Activated T-cell treated with anti-CD3 and anti-CD28 coated beads for 4 hours (primary cell): Measurements from ENCODE around the gene NACC2.
"Not testable (repeated sequence)": the region's sequence is repeated elsewhere in the genome, so short reads cannot be mapped to it uniquely, and the experiment has no call there.

Experiments
- DNase-seq: peaks from one replicate; pipeline ENCODE4 v3.0.0-alpha.2; 2020

Gene NACC2

GRCh38 chr9:136079211-136079915 is 15.7 kb downstream of the NACC2 start:
- no peak for DNase-seq

- DNase-seq = no peak
Measured at GRCh38 chr9:136078498-136079011, 16.5 kb downstream of the NACC2 start.

DNA sequence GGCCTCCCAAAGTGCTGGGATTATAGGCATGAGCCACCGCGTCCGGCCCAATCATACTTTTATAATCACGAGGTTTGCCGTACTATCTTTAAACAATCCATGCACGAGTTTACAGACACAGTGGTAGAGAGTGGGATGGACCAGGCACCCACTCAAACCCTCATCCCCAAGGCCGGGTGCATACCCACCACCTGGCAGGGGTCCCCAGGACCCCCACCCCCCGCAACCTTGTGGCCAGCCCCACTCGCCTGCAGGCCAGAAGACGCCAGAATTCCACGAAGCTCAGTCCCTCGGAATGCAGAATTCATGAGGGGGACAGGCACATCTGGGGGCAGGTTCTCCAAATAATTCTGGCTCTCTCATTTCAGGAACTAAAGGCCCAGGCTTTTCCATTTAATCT is 17.1 kb downstream of the NACC2 start:
- DNase-seq = no peak

- no peak for DNase-seq
Measured at GRCh38 chr9:136077491-136077890, 17.6 kb downstream of the NACC2 start.

DNA sequence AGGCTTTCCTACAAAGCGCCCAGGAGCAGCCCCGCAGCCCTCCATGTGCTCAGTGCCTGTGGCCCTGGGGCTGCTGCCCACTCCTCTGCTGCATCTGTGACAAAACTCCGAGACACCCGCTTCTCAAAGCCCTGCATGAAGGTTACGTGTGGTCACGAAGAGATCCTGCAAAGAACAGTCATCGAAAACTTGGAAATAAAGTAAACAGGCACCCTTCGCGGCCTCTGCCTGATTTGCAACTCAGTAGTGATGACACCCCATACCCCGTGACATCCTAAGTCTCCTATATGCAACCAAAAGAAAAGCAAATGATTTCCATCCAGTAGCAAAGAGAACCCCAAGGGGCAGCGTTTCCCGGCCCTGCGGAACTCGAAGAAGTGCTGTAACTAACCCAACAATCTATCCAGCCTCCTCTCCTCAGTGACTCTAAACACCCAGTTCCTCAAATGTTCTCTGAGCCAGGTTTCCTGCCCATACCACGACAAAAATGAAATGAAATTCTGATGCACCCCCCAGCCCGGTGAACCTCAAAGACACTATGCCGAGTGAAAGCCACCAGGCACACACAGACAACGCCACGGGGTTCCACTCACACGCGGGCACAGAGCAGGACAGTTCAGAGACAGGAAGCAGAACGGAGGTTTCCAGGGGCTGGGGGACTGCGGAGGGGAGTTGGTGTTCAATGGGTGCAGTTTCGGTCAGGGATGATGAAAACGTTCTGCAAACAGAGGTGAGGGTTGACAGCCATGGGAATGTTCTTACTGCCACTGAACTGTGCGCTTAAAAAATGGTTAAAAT is 19.0 kb downstream of the NACC2 start:
- DNase-seq = no peak

- no peak for DNase-seq
Measured at GRCh38 chr9:136075134-136075841, 19.8 kb downstream of the NACC2 start.

- DNase-seq = no peak
Measured at GRCh38 chr9:136074706-136075105, 20.4 kb downstream of the NACC2 start.

DNA sequence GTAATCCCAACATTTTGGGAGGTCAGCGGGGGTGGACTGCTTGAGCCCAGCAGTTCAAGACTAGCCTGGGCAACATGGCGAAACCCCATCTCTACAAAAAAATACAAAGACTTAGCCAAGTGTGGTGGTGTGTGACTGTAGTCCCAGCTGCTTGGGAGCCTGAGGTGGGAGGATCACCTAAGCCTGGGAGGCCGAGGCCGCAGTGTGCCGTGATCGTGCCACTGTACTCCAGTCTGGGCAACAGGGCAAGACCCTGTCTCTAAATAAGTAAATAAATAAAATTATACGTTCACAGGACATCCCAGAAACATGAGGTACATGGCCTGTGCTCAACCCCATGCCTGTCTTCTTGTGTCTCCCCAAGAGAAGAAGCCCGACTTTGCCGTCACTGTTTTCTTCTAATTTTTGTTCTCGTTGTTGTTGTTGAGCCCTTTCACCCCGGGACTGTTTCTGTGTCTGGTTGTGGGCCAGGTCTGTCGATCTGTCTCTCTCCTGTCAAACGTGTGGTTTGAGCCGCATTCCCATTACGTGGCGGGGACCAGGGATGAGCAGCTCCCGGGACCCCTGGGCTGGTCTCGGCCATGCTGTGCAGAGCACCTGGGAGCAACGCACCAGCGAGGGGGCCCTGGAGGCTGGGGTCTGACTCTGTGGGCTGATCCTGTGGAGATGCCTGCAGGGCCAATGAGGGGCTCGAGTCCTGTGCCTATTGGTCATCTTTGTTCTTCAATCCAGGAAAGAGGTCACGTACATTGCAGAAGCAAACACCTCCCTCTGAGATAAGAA is 32.2 kb downstream of the NACC2 start:
- DNase-seq = no peak

DNA sequence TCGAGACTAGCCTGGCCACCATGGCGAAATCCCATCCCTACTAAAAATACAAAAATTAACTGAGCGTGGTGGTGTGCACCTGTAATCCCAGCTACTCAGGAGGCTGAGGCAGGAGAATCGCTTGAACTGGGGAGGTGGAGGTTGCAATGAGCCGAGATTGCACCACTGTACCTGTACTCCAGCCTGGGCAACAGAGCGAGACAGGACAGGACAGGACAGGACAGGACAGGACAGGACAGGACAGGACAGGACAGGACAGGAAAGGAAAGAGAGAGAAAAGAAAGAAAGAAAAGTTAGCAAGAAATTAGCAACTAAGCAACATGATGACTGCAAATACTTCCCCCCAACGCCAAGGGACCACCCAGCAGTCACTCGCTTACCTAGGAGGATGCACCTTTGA is 33.2 kb downstream of the NACC2 start:
- not testable (repeated sequence) for DNase-seq

DNA sequence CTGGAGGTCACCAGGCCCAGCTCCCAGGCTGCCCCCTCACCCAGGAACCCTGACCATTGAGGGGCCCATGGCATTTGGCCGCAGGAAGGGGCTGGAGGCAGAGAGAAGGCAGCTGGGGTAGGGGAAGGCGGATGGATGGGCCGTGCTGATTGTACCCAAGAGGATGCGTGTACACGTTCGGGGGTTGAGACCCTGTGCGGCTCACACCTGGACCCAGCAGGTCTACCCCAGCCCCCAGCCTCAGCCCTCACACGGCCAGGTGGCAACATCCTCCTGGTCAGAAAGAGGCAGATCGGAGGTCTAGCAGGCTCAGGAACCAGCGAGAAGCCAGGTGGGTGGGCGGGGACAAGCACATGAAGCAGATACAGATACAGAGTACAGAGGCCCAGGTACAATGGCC is 33.7 kb downstream of the NACC2 start:
- no peak for DNase-seq

DNA sequence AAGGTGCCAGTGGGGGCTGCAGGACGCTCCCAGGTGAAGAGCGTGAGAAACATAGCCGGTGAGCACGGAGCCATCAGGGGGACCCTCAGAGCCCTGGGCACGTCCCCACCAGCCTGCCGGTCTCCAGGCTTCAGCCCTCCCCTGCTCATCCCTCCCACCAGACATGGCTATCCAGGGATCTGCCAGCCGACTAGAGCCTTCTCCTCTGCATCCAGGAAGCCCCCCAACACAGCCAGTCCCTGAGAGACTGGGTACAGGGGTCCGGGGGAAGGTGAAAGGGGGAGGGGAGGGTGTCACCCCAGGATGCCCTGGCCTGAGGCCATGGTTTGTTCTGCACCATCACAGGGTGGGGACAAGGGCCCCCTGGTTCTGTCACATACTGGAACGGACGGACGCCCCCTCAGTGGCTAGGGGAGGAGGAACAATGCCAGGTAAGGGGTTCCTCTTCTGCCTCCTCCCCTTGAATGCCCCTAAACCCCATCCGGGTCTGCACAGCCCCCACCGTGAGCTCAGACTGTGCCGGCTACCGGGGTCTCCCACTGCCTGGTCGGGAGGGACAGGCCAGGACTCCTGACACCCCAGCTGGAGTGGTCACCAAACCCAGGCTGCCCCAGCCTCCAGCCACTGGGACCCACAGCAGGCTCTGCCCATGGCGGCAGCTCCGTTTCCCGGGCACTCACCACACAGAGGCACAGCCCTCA is 34.3 kb downstream of the NACC2 start:
- no peak for DNase-seq

GRCh38 chr9:136059851-136060670 is 35.0 kb downstream of the NACC2 start:
- no peak for DNase-seq

DNA sequence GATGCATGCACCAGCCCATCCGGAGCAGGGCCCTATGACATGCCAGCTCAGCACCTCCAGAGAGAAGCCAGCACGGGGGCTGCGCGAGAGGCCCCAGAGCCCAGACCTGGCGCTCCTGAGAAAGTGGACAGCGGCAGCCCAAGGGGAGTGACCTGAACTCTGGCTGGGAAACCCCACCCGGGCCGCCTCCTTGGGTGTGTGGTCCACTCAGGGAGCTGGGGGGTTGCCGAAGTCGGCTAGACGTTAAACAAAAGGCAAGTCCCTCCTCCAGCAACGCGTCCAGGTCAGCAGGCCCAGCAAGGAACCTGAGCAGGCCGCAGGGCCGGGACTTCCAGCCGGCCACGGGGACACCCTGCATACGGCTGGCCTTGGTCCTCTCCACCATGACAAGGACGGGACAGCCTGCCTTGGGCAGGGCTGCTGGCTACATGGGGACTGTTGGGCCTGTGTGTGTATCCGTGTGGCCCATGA is 35.7 kb downstream of the NACC2 start:
- DNase-seq = no peak

GRCh38 chr9:136058801-136059302 is 36.2 kb downstream of the NACC2 start:
- no peak for DNase-seq

- no peak for DNase-seq
Measured at GRCh38 chr9:136058084-136058483, 37.0 kb downstream of the NACC2 start.

GRCh38 chr9:136057236-136058081 is 37.6 kb downstream of the NACC2 start:
- DNase-seq = no peak

GRCh38 chr9:136056546-136057235 is 38.4 kb downstream of the NACC2 start:
- DNase-seq = no peak

GRCh38 chr9:136055715-136056545 is 39.2 kb downstream of the NACC2 start:
- no peak for DNase-seq
